ENCODE measurements around the gene COG8.
"Not testable (repeated sequence)": the region's sequence is repeated elsewhere in the genome, so short reads cannot be mapped to it uniquely, and the experiment has no call there.

Gene COG8

GRCh38 chr16:69318177-69318910, 21.0 kb downstream of the COG8 start:
- no peak for DNase-seq

GRCh38 chr16:69316595-69317034, 22.7 kb downstream of the COG8 start:
- no peak for DNase-seq

- DNase-seq: no peak
These were observed 23.7 kb downstream of the COG8 start for GRCh38 chr16:69315486-69316311.

GRCh38 chr16:69314534-69314933, 24.8 kb downstream of the COG8 start:
- no peak for DNase-seq

DNA sequence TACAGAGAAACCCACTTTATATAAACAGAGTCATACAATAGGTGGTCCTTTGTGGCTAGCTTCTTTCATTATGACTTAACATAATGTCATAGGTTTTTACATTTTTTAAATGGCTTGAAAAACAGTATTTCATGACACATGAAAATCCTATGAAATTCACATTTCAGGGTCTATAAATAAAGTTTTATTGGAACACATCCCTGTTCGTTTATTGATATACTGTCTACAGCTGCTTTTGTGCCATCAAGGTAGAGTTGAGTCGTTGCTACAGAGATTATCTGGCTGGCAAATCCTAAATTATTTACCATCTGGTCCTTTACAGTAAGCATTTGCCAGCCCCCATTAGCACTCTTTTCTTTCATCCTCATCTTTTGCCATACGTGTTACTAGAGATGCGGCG, 25.9 kb downstream of the COG8 start:
- DNase-seq: no peak

DNA sequence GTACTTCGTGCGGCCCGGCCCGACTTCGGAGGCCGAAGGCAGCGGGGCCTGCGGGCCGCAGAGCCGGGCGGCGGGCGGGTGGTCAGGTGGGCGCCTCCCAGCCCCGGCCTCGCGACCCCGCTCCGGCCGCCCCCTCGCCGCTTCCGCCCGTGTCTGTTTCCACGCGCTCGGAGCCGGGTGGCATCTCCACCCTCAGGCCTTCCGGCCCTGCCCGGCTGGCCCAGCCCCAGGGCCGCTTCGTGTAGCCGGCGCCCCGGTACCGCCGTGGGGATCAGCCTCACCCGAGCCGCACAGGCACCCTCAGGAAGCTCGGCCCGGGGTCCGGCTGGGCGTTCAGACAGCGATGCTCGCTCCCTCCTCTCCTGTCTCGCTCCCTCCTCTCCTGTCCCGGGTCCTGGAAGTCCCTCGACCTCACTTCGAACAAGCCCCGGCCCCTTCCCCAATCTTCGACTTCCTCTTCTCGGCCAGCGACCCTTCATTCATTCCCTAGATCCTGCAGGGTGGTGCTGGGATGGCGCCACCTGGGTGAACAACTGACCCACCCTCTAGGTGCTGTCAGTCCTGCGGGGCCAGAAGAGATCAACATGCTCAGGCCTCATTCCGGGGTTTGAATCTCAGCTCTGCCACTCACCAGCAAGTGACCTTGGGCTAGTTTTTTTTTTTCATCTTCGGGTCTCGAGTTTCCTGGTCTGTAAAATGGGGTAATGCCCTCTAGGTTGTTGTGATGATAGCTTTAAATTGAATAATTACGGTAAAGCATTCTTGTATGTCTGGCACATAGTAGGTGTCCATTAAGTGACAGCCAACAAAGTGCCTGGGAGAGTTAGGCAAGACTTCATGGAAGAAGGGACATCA, 27.6 kb downstream of the COG8 start:
- DNase-seq: no peak

DNA sequence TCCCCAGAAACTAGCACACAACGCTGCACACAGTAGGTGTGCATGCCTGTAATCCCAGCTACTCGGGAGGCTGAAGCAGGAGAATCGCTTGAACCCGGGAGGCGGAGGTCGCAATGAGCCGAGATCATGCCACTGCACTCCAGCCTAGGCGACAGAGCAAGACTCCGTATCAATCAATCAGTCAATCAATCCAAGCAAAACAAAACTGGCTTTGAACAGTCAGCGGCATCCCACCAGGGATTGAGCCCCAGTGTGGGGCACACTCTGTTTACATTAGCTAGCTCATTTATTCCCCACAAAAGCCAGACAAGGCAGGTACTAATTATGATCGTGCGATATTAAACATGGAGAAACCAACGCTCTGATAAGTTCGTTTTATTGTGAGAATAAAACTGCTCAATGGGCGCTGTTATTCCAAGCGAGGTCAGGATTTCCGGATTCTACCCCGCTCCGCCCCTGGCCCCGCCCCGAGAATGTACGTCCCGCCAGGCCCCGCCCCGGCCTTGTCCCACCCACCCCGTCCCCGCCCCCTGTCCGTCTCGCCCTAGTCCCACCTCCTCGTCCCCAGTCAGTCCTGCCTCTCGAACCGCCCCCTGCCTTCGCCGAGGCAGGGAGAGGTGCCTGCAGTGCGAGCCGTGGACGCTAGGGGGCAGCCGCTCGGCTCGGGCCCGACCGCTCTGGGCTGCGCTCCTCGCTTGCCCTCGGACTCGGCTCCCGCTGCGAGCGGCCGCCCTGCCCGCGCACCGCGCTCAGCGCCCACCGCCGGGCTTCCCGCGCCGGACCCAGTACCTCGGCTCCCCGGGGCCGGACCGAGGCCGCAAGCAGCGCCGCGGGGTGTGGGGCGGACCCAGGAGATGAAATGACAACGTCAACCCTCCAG, 28.5 kb downstream of the COG8 start, which contains the start of gene VPS4A:
TSS of gene VPS4A (plus strand) at position 698 of the 880 bp plus-strand sequence. CDS start at position 860, 162 bp downstream.
- peak; percentile 93 for DNase-seq

DNA sequence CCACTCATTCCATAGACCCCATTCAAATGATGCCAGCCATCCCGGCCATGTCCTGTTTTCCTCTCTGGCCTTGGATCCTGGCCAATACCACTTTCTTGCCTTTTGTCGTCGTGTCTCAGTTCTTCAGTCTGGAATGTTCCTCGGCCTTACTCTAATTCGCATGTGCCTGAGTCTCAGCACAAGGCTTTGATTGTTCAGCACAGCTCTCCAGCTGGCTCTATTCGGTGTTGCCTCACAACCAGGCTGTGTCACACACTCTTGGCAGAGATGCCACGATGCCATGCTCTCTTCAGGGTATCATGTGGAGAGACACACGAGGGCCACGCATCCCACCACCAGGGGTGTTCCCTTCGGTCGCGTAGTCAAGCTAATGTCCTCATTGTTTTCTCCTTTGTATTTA, 30.0 kb downstream of the COG8 start:
- DNase-seq: no peak

GRCh38 chr16:69307856-69308255, 31.5 kb downstream of the COG8 start:
- no peak for DNase-seq

DNA sequence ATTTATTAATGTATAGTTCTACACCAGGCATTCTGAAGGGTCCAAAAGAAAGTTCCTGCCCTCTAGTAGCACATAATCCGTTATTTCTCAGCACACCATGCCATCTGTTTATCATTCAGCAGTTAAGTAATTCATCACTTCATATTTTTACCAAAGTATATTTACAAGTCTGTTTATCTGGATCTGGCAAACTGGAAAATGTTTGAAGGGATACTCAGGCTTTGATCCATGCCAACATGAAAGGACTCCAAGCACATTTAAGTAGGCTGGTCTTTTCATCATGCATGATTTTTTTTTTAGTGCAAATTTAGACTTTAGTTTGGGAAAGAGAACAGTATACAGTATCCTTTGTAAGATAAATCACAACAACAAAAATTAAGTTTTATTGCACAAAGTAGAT, 32.3 kb downstream of the COG8 start:
- DNase-seq: no peak

DNA sequence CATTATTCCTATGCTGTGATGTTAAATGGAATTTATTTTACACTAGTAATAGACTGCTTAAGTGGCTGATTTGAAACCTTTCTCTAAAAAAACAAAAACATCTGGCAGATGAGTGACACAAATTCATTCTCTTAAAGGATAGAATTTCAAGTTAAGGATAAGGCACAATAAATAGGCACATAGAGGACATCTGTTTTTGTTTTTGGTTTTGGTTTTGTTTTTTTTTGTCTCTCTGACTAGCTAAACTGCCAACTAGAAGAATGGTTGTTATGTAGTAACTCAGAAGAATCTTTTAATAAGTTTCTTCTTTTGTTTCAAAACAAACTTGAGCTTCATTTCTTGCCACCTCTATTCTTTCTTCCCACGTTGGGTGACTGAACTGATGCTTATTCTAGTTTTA, 33.3 kb downstream of the COG8 start:
- DNase-seq: no peak

DNA sequence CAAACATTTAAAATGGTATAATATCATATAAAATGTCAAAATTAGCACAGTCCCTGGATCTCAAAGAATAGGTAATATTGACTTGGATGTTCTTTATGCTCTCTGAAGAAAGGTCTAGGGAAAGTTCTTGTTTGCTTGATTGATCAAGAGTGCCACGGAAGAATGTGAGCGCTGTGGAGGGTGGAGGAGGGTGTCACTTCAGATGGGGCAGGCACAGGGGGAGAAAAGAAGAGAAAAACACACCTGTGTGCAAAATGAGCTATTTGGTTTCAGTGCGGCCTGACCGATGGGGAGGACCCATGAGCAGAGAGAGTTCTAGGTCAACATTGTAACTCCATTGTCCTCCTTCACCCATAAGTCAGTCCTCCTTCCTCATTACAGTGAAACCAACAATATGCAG, 37.1 kb downstream of the COG8 start:
- no peak for DNase-seq

GRCh38 chr16:69301861-69302260, 37.5 kb downstream of the COG8 start:
- DNase-seq: no peak

DNA sequence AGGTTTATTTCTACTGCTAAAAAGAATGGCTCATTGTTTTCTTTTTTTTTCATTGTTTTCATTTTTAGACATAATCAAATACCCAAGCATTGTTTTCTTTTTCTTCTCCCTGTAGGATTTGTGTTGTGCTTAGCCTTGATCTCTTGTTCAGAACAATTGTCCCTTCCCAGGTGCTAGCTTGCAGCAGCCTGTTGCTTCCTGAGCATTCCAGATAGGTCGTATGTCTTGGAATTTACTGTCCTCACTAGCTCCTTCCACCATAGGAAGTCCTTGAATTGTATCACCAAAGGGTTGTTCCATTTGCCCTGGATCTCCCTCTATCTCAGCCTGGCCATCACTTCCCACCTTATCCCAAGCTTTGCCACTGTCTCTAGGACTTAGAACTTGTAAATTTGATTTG, 38.2 kb downstream of the COG8 start:
- no peak for DNase-seq

- DNase-seq: no peak
These were observed 41.1 kb downstream of the COG8 start for GRCh38 chr16:69298261-69298660.

DNA sequence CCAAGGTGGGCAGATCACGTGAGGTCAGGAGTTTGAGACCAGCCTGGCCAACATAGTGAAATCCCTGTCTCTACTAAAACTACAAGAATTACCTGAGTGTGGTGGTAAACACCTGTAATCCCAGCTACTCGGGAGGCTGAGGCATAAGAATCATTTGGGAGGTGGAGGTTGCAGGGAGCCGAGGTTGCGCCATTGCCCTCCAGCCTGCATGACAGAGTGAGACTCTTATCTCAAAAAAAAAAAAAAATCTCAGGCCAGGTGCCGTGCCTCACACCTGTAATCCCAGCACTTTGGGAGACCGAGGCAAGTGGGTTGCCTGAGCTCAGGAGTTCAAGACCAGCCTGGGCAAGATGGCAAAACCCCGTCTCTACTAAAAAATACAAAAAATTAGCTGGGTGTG, 42.6 kb downstream of the COG8 start:
- not testable (repeated sequence) for DNase-seq

- DNase-seq: no peak
These were observed 45.3 kb downstream of the COG8 start for GRCh38 chr16:69294051-69294450.

DNA sequence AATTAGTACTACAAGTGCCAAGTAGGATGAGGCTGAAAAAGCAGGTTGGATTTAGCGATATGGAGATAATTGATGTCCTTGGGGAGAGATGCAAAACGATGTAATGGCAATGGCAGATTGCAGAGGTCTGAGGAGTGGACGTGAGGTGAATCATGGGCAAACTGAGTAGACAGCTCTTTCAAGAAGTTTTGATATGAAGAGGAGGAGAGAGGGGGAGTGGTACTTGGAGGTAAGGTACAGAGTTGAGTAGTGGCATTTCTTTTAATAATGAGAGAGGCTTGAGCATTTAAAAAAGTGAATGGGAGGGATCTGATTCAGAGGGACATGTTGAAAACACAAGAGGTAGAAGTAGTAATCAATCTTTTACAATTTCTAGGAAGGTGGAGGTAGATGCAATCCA, 46.0 kb downstream of the COG8 start:
- no peak for DNase-seq

DNA sequence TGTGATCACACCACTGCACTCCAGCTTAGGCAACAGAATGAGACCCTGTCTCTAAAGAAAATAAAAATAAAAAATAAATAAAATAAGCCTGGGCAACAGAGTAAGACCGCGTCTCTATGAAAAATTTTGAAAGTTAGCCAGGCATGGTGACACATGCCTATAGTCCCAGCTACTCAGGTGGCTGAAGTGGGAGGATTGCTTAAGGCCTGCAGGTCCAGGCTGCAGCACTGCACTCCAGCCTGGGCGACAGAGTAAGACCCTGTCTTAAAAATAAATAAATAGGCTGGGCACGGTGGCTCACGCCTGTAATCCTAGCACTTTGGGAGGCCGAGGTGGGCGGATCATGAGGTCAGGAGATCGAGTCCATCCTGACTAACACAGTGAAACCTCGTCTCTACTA, 47.7 kb downstream of the COG8 start:
- not testable (repeated sequence) for DNase-seq

DNA sequence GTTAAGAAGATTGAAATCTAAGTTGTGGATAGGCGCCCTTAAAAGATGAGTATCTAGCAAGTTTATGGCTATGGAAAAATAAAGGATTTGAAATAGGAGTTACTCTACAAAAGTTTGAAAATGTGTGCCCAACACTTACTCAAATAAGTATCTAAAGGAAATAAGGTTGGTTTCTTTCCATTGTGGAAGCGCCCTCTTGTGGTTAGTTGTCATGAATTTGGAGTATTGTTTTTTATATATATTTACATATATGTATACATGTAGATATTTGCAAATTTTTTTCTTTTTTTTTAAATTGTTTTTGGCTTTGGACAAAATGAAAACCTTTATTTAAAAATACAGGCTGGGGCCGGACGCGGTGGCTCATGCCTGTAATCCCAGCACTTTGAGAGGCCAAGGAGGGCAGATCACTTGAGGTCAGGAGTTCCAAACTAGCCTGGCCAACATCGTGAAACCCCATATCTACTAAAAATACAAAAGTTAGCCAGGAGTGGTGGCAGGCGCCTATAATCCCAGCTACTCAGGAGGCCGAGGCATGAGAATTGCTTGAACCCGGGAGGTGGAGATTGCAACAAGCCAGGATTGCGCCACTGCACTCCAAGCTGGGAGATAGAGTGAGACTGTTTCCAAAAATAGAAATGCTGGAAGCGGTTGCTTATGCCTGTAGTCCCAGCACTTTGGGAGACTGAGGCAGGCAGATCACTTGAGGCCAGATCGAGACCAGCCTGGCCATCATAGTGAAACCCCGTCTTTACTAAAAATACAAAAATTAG, 52.2 kb downstream of the COG8 start:
- no peak for DNase-seq

DNA sequence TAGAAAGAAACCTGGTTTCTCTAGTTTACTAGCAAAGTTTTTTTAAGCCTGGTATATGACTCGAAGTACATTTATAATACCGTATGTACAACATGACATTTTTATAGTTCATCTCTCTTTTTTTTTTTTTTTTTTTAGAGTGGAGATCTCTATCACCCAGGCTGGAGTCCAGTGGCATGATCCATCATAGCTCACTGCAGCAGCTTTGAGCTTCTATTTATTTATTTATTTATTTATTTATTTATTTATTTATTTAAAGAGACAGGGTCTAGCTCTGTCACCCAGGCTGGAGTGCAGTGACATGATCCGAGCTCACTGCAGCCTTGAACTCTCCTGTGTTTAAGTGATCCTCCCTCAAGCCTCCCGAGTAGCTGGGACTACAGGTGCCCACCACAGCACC, 54.1 kb downstream of the COG8 start:
- no peak for DNase-seq
